ENCODE results near the gene CLMN.

CLMN gene

DNA sequence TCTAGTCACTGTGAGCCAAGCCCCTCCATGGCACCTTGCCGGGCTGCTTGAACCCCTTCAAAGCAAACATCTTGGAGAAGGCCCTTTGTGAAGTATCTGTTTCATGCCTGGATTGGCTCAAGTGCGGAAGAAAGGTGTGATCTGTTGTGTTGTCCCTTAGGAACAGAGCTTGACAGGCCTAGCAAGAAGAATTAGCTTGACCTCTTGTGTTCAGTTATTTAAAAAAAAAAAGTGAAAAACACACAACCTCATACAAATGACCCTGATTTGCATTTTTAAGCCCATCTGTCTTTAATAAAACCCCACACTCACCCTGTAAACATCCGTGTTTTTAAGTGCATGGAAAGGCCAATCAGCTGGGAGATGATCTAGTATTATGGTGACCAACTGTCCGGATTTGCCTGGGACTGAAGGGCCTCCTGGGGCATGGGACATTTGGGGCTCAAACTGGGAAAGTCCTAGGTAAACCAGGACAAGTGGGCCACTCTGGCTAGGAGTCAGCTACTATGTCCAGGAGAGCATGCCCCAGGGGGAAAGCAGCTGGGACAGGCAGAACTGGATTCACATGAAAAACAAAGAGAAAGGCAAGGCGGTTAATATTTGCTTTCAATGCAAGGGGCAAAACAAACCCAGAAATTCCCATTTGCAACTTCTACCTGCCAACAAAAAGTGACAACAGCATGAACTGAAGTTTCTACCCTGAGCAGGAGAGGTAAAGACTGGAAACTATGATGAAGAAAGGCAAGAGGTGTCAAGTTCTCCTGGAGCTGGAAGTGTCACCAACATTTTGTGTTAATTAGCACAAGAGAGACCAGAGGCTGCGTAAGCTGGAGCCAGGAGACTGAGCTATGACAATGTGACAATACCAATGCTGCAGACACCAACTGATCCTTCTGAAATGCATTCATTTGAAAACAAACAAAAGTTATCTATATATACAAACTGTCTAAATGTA, 78.6 kb downstream of the CLMN start:
- no peak for DNase-seq (ENCODE audit: low read depth in 2 of 2)

DNA sequence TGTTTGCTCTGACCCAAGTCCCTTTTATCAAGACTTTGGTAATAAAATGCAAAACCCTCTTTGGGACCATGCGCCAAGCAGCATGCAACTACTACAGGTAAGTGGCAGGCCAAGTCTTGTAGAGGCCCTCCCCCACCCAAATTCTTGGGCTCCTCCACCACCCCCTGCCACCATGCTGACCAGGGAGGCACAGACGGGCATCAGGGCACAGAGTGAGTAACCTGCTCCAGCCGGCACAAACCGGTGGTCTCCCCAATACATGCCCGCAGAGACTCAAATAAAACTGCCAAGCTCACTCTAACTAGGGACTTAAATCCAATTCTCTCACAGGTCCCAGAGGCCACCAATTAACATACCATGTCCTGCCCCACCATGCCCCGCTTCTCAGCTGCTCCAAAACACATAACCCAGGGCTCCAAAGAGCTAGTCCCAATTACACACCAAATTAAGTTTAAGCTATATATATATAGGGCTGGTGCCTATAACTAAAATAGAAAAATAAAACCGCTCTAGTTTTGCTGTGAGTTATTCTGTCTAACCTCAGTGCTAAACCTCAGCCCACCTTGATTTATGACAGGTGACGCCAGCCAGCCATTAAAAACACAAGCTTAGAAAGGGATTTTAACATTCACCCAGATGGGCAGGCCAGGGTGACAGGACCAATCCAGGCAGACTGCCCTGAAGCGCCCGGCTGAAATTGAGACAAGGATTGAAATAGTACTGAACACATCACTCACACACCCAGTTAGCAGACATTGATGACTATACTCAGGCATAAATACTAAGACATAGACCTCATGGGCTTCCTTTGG, 81.0 kb downstream of the CLMN start:
- DNase-seq (ENCODE audit: low read depth in 2 of 2) = no peak

DNA sequence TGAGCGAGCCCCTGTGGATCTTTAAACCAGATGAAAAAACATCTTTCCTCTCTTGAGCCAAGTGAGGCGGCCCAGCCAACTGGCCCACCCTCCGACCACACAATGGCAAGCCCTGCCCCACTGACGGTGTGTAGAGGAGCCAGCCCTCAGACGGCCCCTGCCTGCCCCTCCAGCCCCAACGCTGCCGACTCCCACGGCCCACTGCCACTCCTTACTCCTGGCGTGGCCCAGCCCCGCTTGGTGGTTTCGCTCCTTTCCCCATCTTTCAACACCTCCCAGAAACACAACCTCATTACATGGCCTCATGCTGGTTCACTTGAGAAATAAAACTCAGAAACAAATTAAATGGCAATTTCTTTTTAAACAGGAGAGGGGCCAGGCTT, 81.8 kb downstream of the CLMN start:
- no peak for DNase-seq (ENCODE audit: low read depth in 2 of 2)

DNA sequence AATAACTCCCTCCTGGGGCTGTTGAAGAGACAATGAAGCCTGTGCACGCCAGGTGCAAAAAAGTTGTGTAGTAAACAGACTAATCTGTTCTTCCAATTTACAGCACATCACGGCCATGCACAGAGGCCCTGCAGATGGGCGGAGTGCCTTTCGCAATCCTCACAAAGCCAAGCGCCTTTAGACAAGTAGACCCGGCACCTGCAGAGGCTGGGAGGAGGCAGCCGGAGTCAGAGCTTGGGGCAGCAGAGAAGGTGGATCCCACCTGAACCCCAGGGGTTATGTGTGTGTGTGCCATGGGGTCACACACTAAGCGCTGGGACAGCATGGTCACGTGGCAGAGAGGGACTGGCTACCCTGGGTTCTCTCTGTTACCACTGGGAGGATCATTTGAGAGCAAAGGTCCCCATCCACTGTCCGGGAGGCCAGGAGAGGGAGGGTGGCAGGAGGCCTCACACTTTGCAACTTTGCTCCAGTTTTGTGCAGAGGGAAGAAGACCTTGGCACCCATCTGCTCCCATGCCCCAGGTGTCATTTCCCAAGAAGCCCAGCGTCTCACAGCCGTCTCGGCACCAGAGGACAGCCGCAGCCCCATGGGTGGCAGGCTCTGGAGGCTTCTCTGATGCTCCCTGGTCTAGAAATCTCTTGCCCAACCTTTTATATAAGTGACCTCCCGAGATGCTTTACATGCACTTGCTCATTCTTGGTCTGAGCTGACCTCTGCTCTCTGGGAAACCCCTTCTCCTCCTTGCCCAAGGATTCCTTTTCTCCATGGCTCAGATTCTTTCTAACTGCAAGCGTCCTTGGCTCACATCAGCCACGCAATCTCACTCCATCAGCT, 82.4 kb downstream of the CLMN start:
- DNase-seq (ENCODE audit: low read depth in 2 of 2) = no peak

DNA sequence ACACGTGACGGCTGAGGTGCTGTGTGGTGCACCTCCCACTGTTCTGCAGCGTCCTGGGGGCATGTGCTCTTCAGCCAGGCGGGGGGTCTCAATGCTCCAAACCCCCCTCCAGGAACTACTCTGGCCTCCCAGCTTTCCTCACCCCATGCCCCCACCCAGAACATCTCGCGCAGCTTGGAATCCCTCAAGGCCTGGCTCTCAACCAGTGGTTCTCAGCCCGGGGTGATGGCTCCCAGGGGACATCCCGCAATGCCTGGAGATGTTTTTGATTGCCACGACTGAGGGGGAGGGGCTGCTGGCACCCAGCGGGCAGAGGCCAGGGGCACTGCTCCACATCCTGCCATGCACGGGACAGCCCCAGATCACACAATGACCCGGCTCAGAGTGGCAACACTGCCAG, 83.5 kb downstream of the CLMN start:
- no peak for DNase-seq (ENCODE audit: low read depth in 2 of 2)

DNA sequence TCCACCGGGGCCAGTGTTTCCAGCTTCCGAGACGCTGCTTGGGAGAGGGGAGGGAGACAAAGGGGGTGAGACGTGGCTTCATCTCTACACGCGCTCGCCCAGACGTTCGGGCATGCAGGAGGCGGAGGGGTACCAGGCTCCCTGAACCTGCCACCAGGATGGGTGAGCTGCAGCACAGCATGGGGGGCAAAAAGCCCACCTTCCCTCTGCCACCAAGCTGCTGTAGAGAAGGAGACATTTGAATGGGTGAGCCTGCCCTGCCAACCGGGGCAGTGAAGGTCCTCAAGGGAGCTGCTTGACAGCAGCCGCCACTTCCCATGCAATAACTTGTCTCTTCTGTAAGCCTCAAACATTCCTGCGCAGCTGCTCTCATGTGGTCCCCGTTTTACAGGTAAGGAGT, 83.9 kb downstream of the CLMN start:
- no peak for DNase-seq (ENCODE audit: low read depth in 2 of 2)

DNA sequence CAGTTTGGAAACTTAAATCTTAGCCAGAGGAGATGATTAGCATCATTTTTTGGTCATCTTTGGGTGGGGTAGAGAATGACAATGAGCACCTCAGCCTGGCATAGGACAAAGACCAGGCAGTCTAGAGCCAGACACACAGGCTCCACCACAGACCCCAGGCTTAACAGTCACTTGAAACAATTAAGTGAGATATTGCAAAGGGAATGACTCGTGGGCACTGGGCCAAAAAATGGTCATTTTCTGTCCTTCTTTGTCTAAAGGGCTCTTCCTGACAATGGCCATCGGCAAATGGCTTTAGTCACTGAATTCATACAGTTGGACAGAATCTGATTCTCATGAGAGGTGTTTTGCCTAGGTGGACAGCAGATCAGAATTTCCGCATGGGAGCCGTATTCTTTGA, 84.4 kb downstream of the CLMN start:
- DNase-seq (ENCODE audit: low read depth in 2 of 2) = no peak

DNA sequence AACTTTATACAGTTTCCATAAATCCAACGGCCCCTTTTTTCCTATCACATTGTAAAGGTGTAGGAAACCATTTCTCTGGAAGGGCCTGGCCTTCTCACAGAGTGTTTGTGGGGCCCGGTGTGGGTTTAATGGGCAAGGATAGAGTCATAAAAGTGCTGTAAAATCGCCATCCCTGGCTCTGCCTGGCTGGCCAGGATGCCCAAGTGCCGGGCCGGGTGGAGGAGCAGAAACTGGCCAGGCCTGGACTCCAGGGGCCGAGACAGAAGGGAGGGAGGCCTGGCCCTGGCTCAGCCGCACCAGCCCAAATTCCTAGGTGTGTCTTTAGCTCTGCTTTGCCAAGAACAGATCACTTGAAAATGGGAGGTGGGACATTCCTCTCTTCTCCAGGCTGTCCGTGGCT, 85.3 kb downstream of the CLMN start:
- no peak for DNase-seq (ENCODE audit: low read depth in 2 of 2)

DNA sequence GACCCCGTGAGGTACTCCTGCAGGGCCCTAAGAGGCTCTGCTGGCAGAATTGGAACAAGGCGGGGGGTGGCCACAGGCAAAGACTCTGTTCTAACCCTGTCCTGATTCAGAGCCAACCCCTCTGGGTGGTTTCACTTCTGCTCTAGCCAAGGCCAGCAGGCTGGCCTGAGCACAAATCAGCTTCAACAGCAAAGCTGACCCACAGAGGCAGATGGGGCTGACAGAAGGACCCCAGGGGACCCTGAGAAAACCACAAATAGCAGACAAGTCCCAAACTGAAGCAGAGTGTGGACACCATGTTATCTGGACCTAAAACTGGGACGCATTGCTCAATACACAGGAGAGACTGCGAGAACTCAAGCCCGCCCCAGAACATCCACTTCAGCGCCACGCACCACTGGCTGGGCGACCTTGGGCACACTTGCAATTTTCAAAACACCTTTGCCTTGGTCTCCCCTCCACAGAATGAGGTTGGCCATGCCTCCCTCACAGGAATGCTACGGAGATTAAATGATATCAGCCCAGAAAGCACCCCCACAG, 85.9 kb downstream of the CLMN start:
- no peak for DNase-seq (ENCODE audit: low read depth in 2 of 2)

DNA sequence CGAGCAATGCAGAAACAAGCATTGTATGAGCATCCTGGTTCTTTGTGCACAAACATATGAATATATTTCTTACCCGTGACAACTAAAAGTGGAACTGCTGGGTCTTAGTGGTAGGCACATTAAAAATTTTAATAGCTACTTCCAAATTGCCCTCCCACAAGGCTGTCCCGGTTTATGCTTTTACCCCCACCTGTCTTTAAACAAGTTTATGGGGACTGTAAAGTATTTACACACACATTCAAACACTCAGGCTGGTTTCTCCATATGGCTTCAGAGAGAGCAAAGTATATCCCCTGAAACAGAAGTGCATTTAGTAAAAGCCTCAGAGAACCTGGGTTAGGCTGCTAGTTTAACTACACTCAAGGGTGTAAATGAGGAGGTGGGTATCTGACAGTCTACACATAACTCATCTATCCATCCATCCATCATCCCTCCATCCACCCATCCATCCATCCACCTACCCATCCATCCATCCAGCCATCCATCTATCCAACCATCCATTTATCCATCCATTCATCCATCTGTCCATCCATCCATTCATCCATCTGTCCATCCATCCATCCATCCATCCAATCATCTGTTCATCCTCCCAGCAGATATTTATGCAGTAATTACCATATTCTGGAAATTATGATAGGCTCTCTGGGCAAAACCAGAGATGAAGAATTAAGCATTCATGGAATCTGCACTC, 86.7 kb downstream of the CLMN start:
- no peak for DNase-seq (ENCODE audit: low read depth in 2 of 2)

DNA sequence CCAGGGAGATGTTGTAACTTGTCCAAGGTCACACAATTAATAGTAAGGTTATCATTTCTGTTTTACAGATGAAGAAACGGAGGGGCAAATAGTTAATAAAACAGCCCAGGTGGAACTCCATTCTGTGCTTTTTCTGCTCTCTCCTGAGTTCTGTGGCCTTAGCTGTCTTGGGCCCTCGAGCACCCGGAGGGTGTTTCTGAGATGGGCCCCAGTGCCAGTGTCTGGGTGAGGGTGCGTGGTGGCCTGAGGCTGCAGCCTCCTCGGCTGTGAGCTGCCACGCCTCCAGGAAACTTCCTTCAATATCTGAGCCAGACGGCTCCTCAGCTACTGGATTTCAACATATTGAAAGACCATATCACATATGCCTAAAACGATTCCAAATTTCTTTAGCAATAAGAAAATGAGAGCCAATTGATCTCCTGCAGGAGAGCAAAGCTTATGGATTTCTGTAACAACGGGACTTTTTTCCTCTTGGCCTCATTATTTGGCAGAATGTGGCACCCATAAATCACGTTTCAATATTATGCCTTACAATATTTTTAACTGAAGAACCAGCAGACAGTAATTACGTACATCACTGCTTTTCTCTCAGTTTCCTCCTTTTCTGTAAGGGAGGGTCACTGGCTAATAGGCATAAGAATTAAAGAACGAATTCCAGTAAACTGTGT, 87.6 kb downstream of the CLMN start:
- DNase-seq (ENCODE audit: low read depth in 2 of 2) = no peak

DNA sequence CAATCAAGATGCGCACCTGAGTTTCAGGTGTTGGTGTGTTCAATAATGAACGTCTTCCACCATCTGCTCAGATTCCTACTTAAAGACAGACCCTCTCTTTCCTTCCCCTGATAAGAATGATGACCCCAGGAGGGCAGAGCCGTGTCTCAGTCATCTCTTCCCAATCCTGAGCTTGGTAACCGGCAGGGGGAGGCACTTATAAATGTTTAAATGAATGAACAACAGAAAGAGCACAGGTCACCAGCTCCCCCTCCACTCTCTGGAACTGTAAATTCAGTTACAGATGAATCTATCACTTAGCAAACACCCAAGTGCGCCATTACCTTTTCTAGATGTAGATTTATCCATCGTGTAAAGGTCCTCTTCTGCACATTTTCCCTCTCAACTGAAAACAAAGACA, 90.0 kb downstream of the CLMN start:
- DNase-seq (ENCODE audit: low read depth in 2 of 2) = no peak

DNA sequence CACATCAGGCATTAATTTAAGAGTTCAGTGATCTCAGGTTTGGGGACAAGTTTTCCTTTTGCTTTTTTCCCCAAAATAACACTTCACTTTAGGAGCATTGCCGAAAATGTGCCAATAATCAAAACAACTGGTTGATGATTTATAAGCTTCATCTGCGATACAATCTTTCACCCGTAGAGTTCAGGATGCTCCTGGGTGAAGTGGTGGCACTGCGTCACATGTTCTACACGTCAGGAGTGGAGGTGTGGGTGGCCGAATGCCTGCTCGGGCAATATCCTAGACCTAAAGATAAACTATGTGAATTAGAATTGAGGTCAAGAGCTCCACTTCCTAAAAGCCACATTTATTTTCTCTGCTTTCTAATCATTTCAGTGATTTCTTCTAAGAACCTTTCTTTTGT, 91.5 kb downstream of the CLMN start:
- no peak for DNase-seq (ENCODE audit: low read depth in 2 of 2)

DNA sequence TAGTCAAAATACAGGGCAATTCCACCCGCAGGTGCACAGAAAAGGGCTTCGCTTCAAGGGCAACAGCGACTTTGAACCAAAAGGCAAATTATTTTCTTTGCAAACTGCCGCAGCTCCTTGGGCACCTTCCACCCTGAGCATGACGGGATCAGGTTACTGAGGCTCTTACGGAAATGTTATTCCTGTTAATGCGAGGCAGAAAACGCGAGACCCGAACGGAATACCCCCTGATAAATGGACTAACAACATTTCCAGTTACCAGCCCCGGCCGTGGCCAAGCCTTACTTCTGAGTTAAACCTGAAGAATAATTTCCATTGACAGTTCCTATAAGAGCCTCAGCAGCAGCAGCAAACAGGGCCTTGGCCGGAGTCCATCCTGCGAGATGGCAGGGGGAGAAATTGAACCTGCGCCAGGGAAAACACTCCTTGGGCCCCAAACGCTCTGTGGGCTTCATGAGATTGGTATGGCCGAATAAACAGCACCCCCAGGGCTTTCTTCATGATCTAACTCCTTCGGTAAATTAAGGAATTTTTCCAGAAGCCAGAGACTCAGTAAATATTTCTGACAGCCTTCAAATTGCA, 92.3 kb downstream of the CLMN start:
- DNase-seq (ENCODE audit: low read depth in 2 of 2) = no peak

DNA sequence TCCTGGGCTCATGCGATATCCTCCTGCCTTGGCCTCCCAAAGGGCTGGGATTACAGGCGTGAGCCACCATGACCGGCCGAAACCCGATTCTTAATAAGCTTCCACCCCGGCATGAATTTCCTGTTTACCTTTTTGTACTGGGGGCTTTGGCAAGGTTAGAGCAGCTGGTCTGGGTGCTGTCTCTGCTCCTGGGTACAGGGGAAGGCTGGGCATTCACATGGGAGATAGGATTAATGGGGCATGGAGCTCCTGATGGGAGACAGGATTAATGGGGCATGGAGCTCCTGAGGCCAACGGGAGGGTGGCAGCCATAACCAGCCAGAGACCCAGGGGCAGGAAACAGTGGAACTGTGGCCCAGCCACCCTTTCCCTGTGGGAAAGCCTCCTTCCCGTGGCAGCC, 92.9 kb downstream of the CLMN start:
- no peak for DNase-seq (ENCODE audit: low read depth in 2 of 2)

DNA sequence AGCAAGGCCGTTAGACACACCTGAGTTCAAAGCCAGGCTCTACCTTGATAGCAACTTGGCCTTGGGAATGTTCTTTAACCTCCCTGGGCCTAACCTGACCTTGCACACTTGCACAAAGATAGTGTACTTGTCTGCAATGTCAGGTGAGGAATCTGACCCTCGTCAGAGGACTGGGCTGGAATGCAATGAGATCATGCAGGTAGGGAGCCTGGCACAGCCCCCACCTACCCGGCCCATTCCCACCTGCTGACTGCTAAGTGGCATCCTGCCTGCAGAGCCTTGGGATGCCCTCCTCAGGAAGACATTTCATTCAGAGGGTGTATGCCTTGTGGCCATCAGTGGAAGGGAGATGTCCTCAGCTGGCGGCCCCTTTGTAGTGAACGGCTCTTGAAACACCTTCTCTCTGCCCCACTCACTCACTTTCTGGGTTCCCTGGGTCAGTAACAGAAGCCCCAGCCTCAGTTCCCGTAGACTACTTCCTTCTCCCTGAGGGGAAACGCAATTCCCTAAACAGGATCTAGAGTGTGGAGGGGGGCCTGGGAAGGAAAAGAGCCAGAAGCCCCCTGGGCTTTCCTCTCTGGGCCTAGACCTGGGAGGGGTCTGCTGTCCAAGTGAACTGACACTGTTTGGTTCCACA, 94.3 kb downstream of the CLMN start:
- DNase-seq (ENCODE audit: low read depth in 2 of 2) = no peak

DNA sequence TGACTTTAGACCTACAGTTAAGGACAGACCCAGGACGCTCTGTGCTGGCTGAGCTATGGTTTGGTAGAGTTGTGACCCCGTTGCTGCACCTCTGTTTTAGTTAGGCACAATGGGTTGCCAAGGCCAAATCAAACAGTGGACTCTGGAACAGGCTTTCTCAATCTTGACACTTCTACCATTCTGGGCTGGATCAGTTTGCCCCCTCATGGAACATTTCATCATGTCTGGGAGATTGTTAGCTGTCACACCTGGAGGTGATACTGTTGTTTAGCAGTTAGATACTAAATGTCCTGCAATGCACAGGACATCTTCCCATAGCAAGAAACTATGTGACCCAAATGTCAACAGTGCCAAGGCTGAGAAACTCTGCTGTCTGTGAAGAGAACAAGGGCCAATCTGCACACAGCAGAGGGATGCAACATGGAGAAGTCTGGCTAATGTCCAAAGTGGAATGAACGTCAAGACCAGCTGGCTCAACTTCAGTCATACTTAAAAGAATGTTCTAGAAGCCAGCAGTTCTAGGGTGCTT, 96.8 kb downstream of the CLMN start:
- DNase-seq (ENCODE audit: low read depth in 2 of 2) = no peak

DNA sequence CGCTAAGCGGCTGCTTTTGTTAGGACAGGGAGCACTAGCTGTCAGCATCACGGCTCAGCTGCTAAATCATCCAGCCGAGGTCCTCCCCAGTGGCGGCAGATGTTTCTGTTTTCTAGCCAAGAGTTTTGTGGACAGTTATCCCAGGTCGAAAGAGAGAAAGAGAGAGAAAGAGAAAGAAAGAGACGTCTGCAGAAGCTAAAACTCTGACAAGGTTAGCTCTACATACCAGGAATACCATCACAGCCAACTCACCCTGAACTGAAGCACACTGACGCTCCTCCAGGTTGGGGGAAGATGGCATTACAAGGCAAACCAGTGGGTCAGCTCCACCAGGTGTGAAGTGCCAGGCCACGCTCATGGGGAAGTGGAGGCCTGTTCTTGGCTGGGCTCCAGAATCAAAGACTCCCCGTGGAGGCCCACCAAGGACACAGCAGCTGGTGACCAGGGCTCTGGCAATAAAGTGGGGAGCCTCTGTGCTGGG, 97.5 kb downstream of the CLMN start:
- DNase-seq (ENCODE audit: low read depth in 2 of 2) = no peak

DNA sequence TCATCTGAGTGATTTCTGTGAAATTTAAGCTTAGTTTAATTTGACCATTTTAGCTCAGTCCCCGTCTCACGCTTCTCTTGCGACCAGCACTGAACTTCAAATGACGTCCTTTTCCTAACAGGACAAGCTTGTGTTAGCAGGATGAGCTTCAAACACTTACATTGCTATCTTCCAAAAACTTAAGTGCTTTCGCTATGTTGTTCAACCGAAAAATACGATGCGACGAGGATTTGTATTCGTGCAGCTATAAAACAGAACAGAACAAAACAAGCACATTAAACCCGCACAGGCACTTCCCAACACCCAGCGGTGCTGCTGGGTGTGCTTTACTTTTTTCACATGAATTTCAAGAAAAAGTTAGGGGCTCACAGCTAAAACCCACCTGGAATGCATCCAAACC, 98.2 kb downstream of the CLMN start:
- no peak for DNase-seq (ENCODE audit: low read depth in 2 of 2)

Measured in stimulated activated CD8-positive, alpha-beta memory T cell treated with anti-CD3 and anti-CD28 coated beads, Interleukin-2, amount 100 ng/mL, for 1 hour (primary cell).